DND-41 (cell line): ENCODE data around the gene PDHB.
A peak's percentile ranks its signal among the peaks of the same experiment; 100 is the strongest.

ENCODE experiments used
- ATAC-seq: fragments of 200-7000 bp; cut with Tn5 transposase; 3 replicates; pipeline ENCODE4 v1.9.1; 2021; ENCODE audit warnings: low read depth; ENCODE audit not compliant: insufficient read depth
- DNase-seq: peaks from one replicate; pipeline ENCODE4 v3.0.0-alpha.2; 2020
- H2AFZ ChIP-seq: 2 replicates; pipeline ENCODE4 v1.6.0; 2012; ENCODE audit warnings: low read depth, low read length
- H3K27ac ChIP-seq: 2 replicates; pipeline ENCODE4 v1.5.1; 2012; ENCODE audit warnings: low read length, inconsistent platforms
- H3K27me3 ChIP-seq: fragments of 200-600 bp; sonication (generic); 2 replicates; pipeline ENCODE4 v1.6.0; 2012; ENCODE audit warnings: low read length, mild to moderate bottlenecking, inconsistent platforms; ENCODE audit not compliant: insufficient read depth, poor library complexity
- H3K36me3 ChIP-seq: 2 replicates; pipeline ENCODE4 v1.5.1; 2012; ENCODE audit warnings: low read length, inconsistent platforms; ENCODE audit not compliant: insufficient read depth
- H3K4me1 ChIP-seq: 2 replicates; pipeline ENCODE4 v1.5.1; 2012; ENCODE audit warnings: mild to moderate bottlenecking, low read length; ENCODE audit not compliant: insufficient read depth
- H3K4me2 ChIP-seq: 2 replicates; pipeline ENCODE4 v1.6.0; 2012; ENCODE audit warnings: mild to moderate bottlenecking, moderate library complexity, low read length, inconsistent platforms; ENCODE audit not compliant: insufficient read depth
- H3K4me3 ChIP-seq, 2 experiments: fragments of 200-600 bp in 1 of 2; shearing (Covaris generic) in 1 of 2; 2 replicates each; pipeline ENCODE4 v1.5.1; 2012 to 2016; ENCODE audit warnings: inconsistent platforms in 2 of 2, low read length in 2 of 2, mild to moderate bottlenecking in 2 of 2, low read depth in 1 of 2, moderate library complexity in 1 of 2
- H3K79me2 ChIP-seq: 2 replicates; pipeline ENCODE4 v1.6.0; 2012; ENCODE audit warnings: low read length, inconsistent platforms; ENCODE audit not compliant: insufficient read depth
- H3K9ac ChIP-seq: 2 replicates; pipeline ENCODE4 v1.6.0; 2012; ENCODE audit warnings: low read depth, mild to moderate bottlenecking, inconsistent platforms, low read length, moderate library complexity
- H3K9me3 ChIP-seq: 2 replicates; pipeline ENCODE4 v1.5.1; 2012; ENCODE audit warnings: low read length, moderate library complexity, mild to moderate bottlenecking, inconsistent platforms; ENCODE audit not compliant: insufficient read depth, severe bottlenecking
- H4K20me1 ChIP-seq: 2 replicates; pipeline ENCODE4 v1.6.0; 2012; ENCODE audit warnings: low read length; ENCODE audit not compliant: insufficient read depth
- EZH2 ChIP-seq: IDR thresholded peaks from 3 replicates; pipeline ENCODE4 v1.6.1; 2012; ENCODE audit warnings: borderline replicate concordance, low read depth, mild to moderate bottlenecking, moderate library complexity, low read length, inconsistent platforms; ENCODE audit not compliant: severe bottlenecking
- TF ChIP-seq, protein P1 (sequence below): IDR thresholded peaks from 2 replicates; pipeline ENCODE4 v1.5.1; 2012; ENCODE audit warnings: borderline replicate concordance, low read length, moderate library complexity, mild to moderate bottlenecking; ENCODE audit not compliant: poor library complexity, severe bottlenecking; ENCODE audit errors: extremely low read depth

PDHB gene

DNA sequence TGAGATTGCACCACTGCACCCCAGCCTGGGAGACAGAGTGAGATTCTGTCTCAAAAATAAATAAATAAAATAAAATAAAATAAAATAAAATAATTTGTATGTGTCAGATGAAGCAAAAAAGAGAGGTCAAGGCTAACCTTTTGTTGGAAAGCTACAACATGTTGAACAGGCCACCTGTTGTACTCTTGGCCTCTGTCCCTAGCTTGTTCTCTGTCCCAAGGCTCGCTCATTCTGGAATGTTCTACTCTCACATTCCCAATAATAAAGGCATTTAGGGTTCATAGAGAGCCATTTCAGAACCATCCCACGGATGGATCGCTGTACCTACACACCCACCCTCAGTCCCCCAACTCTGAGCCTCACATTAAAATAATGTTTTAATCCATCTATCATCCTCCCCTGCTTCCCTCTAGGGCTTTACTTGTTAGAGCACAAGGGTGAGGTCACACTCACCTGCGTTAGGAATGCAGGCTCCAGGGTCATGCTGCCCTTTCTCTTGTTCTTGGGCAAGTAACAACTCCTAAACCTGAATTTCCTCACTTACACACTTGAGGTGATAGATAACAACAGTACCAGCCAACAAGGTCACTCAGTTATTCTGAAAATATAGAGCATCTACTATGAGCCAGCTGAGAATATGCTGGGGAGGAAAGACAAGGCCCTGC lies 33.4 kb upstream of the PDHB start:
- DNase-seq: no peak
- H3K4me1 ChIP-seq: peaks cover 7% of the 10 kb centered on the region; the same call in 1 of the 2 replicates
- H3K9ac ChIP-seq: no peak overlapping the region
- no peaks in the 10 kb centered on the region for H3K36me3 ChIP-seq
- H3K27ac ChIP-seq: no peak overlapping the region
- H3K79me2 ChIP-seq: no peaks in the 10 kb centered on the region
- H3K9me3 ChIP-seq: no peaks in the 10 kb centered on the region
- H2AFZ ChIP-seq: no peak overlapping the region
- no peak overlapping the region for H3K4me3 ChIP-seq
- no peaks in the 10 kb centered on the region for H3K27me3 ChIP-seq
- no peaks in the 10 kb centered on the region for H4K20me1 ChIP-seq
- ATAC-seq: no peak
- H3K4me2 ChIP-seq: no peak overlapping the region
- TF ChIP-seq, protein P1, sequence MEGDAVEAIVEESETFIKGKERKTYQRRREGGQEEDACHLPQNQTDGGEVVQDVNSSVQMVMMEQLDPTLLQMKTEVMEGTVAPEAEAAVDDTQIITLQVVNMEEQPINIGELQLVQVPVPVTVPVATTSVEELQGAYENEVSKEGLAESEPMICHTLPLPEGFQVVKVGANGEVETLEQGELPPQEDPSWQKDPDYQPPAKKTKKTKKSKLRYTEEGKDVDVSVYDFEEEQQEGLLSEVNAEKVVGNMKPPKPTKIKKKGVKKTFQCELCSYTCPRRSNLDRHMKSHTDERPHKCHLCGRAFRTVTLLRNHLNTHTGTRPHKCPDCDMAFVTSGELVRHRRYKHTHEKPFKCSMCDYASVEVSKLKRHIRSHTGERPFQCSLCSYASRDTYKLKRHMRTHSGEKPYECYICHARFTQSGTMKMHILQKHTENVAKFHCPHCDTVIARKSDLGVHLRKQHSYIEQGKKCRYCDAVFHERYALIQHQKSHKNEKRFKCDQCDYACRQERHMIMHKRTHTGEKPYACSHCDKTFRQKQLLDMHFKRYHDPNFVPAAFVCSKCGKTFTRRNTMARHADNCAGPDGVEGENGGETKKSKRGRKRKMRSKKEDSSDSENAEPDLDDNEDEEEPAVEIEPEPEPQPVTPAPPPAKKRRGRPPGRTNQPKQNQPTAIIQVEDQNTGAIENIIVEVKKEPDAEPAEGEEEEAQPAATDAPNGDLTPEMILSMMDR: no peak
- TF ChIP-seq EZH2: no peak

DNA sequence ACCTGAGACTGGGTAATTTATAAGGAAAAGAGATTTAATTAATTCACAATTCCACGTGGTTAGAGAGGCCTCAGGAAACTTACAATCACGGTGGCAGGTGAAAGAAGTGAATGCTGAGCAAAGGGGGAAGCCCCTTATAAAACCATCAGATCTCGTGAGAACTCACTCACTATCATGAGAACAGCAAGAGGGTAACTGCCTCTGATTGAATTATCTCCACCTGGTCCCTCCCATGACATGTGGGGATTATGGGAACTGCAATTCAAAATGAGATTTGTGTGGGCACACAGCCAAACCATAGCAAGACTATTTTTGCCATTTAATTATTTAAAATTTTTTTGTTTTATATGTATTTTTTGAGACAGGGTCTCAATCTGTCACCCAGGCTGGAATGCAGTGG lies 31.2 kb upstream of the PDHB start:
- Histone ChIP-seq H3K9ac (no peak overlapping the region), H3K9me3 (no peaks in the 10 kb centered on the region), H3K36me3 (no peaks in the 10 kb centered on the region), H4K20me1 (no peaks in the 10 kb centered on the region), H3K27me3 (no peaks in the 10 kb centered on the region), H3K4me3 (no peak overlapping the region), H3K4me2 (no peak overlapping the region), H2AFZ (no peak overlapping the region), H3K4me1 (peaks cover 7% of the 10 kb centered on the region; the same call in 1 of the 2 replicates), H3K79me2 (no peaks in the 10 kb centered on the region), H3K27ac (no peak overlapping the region)
- DNase-seq (no peak), ATAC-seq (no peak)
- no peak for TF ChIP-seq EZH2
- TF ChIP-seq, protein P1: no peak

DNA sequence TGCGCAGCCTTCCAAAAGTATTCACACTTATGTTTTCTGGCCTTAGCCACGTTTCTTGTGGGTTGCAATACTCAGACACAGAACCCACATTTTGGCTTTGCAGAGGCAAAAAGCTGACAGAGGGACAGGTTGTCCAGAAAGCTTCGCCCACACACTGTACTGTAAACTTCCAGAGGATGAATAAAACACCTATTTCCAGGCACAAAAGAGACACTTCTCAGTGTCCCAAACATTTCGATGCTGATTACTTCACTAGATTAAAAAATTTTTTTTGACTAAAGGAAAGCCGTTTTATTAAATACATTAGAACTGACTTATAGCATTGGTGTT lies 30.3 kb upstream of the PDHB start:
- ATAC-seq (no peak), DNase-seq (no peak)
- TF ChIP-seq, protein P1: no peak
- TF ChIP-seq EZH2: no peak
- H3K4me2 ChIP-seq: no peak overlapping the region
- no peak overlapping the region for H3K27ac ChIP-seq
- H3K4me3 ChIP-seq: no peak overlapping the region
- peaks cover 7% of the 10 kb centered on the region; the same call in 1 of the 2 replicates for H3K4me1 ChIP-seq
- H3K79me2 ChIP-seq: no peaks in the 10 kb centered on the region
- H3K9me3 ChIP-seq: no peaks in the 10 kb centered on the region
- H2AFZ ChIP-seq: peak overlapping the region; percentile 50
- H3K36me3 ChIP-seq: no peaks in the 10 kb centered on the region
- H4K20me1 ChIP-seq: no peaks in the 10 kb centered on the region
- H3K9ac ChIP-seq: no peak overlapping the region
- H3K27me3 ChIP-seq: no peaks in the 10 kb centered on the region
